Measurements from ENCODE around the gene NIF3L1. TPM values are rescaled to one million over a fixed set of nuclear protein-coding genes. Genes with fewer than 3 reads are reported as not detected.

Gene NIF3L1
- total and polyA plus RNA-seq, 8 donors = 14.3 to 39.6 (median 20.4) TPM

- peaks cover 32 to 98% (median 94%) of the 10 kb centered on the region in 4 donors for H3K36me3 ChIP-seq
- no peak overlapping the region for H3K4me3 ChIP-seq
- H3K27ac ChIP-seq = peak overlapping the region in 3 of 5 donors; percentile 7 to 58 (median 53)
- intact Hi-C loops (cut with DNase I; ENCODE audit: low total_unique reads) = no loop called here
- peaks cover 0 to 13% (median 0%) of the 10 kb centered on the region in 4 donors for H3K4me1 ChIP-seq
- DNase-seq = peak; percentile 62 to 80
- WGBS, 5 donors = 78 to 85% (median 83%) methylated on average over 12 of the region's 12 CpGs
- H3K9me3 ChIP-seq = no peaks in the 10 kb centered on the region
- TF ChIP-seq EP300 (IDR thresholded peaks at IDR 0.05) = no peak
- no peak for TF ChIP-seq POLR2A (IDR thresholded peaks at IDR 0.05)
- no peak for TF ChIP-seq POLR2AphosphoS5 (IDR thresholded peaks at IDR 0.05)
- no peak for TF ChIP-seq CTCF (IDR thresholded peaks at IDR 0.05)
- no peaks in the 10 kb centered on the region for H3K27me3 ChIP-seq
Measured at GRCh38 chr2:200944467-200945394, 55.6 kb downstream of the NIF3L1 start.

- Histone ChIP-seq H3K4me3 (no peak overlapping the region), H3K36me3 (peaks cover 28 to 98% (median 94%) of the 10 kb centered on the region in 4 donors), H3K27ac (peak overlapping the region in 2 of 5 donors; percentile 44 to 58), H3K9me3 (no peaks in the 10 kb centered on the region), H3K27me3 (no peaks in the 10 kb centered on the region), H3K4me1 (peaks cover 0 to 13% (median 0%) of the 10 kb centered on the region in 4 donors)
- no peak for TF ChIP-seq CTCF (IDR thresholded peaks at IDR 0.05)
- TF ChIP-seq POLR2AphosphoS5 (IDR thresholded peaks at IDR 0.05) = no peak
- TF ChIP-seq POLR2A (IDR thresholded peaks at IDR 0.05) = no peak
- TF ChIP-seq EP300 (IDR thresholded peaks at IDR 0.05) = no peak
- no peak for DNase-seq
- intact Hi-C loops (cut with DNase I; ENCODE audit: low total_unique reads) = no loop called here
- WGBS, 5 donors = 91 to 96% (median 94%) methylated on average over 4 of the region's 4 CpGs
Measured at GRCh38 chr2:200945395-200945729, 56.2 kb downstream of the NIF3L1 start.

- WGBS, 5 donors = 51 to 77% (median 68%) methylated on average over 3 of the region's 3 CpGs
- H3K36me3 ChIP-seq = peaks cover 25 to 98% (median 91%) of the 10 kb centered on the region in 4 donors
Measured at GRCh38 chr2:200950378-200950777, 61.2 kb downstream of the NIF3L1 start.

More at GRCh38 chr2:200950378-200950777, 61.2 kb downstream of the NIF3L1 start:
- intact Hi-C loops (cut with DNase I; ENCODE audit: low total_unique reads) = no loop called here
- peaks cover 0 to 2% (median 0%) of the 10 kb centered on the region in 4 donors for H3K4me1 ChIP-seq
- TF ChIP-seq POLR2A (IDR thresholded peaks at IDR 0.05) (no peak), CTCF (IDR thresholded peaks at IDR 0.05) (no peak), POLR2AphosphoS5 (IDR thresholded peaks at IDR 0.05) (no peak), EP300 (IDR thresholded peaks at IDR 0.05) (no peak)
- no peaks in the 10 kb centered on the region for H3K9me3 ChIP-seq
- H3K27ac ChIP-seq = no peak overlapping the region
- no peaks in the 10 kb centered on the region for H3K27me3 ChIP-seq
- H3K4me3 ChIP-seq = no peak overlapping the region
- no peak for DNase-seq

Small RNA genes lying within 50 kb of the gene (small RNA-seq; reads per million reads assigned to genes)
- gene RF00019 (0 reads per million in 4 donors), gene RNA5SP115 (0 reads per million in 4 donors), gene RNU6-312P (0 reads per million in 4 donors), gene RNU6-762P (0 reads per million in 4 donors)

Other genes starting within 250 kb of the NIF3L1 start
- gene BZW1, start 77.5 kb upstream of the NIF3L1 start, total RNA-seq = 100 to 1,000 TPM in 4 of 5 donors, 10 to 100 TPM in 1; 32.4 to 530 (median 197) TPM
- gene BZW1, start 77.5 kb upstream of the NIF3L1 start, polyA plus RNA-seq = 10 to 100 TPM; 31.0 to 88.6 (median 84.7) TPM
- gene CLK1, start 24.7 kb upstream of the NIF3L1 start, total RNA-seq = 100 to 1,000 TPM in 4 of 5 donors, 10 to 100 TPM in 1; 60.5 to 245 (median 158) TPM
- gene CLK1, start 24.7 kb upstream of the NIF3L1 start, polyA plus RNA-seq = 100 to 1,000 TPM in 2 of 3 donors, 10 to 100 TPM in 1; 95.0 to 270 (median 117) TPM
- gene PPIL3, start 294 bp upstream of the NIF3L1 start, total RNA-seq = 10 to 100 TPM in 2 of 5 donors, 1 to 10 TPM in 1, not detected in 2; 5.5 to 51.2 (median 30.3) TPM
- gene PPIL3, start 294 bp upstream of the NIF3L1 start, polyA plus RNA-seq = 10 to 100 TPM; 14.9 to 45.4 (median 18.6) TPM
- 10 to 100 TPM; 11.0 to 62.0 (median 22.9) TPM for gene ORC2, start 74.3 kb downstream of the NIF3L1 start, total RNA-seq
- 1 to 10 TPM; 5.3 to 7.3 (median 6.8) TPM for gene ORC2, start 74.3 kb downstream of the NIF3L1 start, polyA plus RNA-seq
- gene HYCC2, start 182.3 kb downstream of the NIF3L1 start, total RNA-seq = 10 to 100 TPM in 3 of 5 donors, 1 to 10 TPM in 2; 2.9 to 51.6 (median 11.1) TPM
- 1 to 10 TPM; 2.4 to 4.0 (median 2.5) TPM for gene HYCC2, start 182.3 kb downstream of the NIF3L1 start, polyA plus RNA-seq
- 100 to 1,000 TPM in 1 of 5 donors, 10 to 100 TPM in 3, 1 to 10 TPM in 1; 3.5 to 130 (median 58.5) TPM for gene NDUFB3, start 182.6 kb downstream of the NIF3L1 start, total RNA-seq
- gene NDUFB3, start 182.6 kb downstream of the NIF3L1 start, polyA plus RNA-seq = 100 to 1,000 TPM in 2 of 3 donors, 10 to 100 TPM in 1; 91.2 to 134 (median 109) TPM
- 100 to 1,000 TPM; 149 to 424 (median 247) TPM for gene CFLAR, start 226.8 kb downstream of the NIF3L1 start, total RNA-seq
- gene CFLAR, start 226.8 kb downstream of the NIF3L1 start, polyA plus RNA-seq = 10 to 100 TPM; 23.3 to 43.4 (median 24.1) TPM